Gastrocnemius medialis (tissue), 4 donors: ENCODE measurements around the gene KRT4. TPM values are rescaled to one million over a fixed set of nuclear protein-coding genes. Genes with fewer than 3 reads are reported as not detected.

Source experiments
- ATAC-seq, 2 donors: fragments of 150-250 bp; one replicate each; pipeline ENCODE4 v1.9.1; 2016
- DNase-seq, 2 donors: peaks; one replicate each; pipeline ENCODE4 v3.0.0-alpha.2; 2019
- H3K27ac ChIP-seq, 4 donors: fragments of 200-600 bp; sonication (generic); 1 replicate in 1 of 4; 2 replicates in 3 of 4; pipeline ENCODE4 v1.5.1; 2016 to 2018; ENCODE audit warnings: mild to moderate bottlenecking in 2 of 4, moderate library complexity in 1 of 4
- H3K27me3 ChIP-seq, 3 donors: fragments of 200-600 bp; sonication (generic) in 2 of 3; 1 replicate in 1 of 3; 2 replicates in 2 of 3; pipeline versions ENCODE4 v1.5.1 to v1.6.0; 2016 to 2019; ENCODE audit warnings: mild to moderate bottlenecking in 1 of 3, moderate library complexity in 1 of 3
- H3K36me3 ChIP-seq, 2 donors: fragments of 200-600 bp; sonication (generic) in 1 of 2; one replicate each; pipeline ENCODE4 v1.5.1; 2017 to 2018
- H3K4me1 ChIP-seq, 2 donors: fragments of 200-600 bp; sonication (generic) in 1 of 2; one replicate each; pipeline ENCODE4 v1.5.1; 2016 to 2017; ENCODE audit warnings: mild to moderate bottlenecking in 2 of 2
- H3K4me3 ChIP-seq, 4 donors: fragments of 200-600 bp; sonication (generic) in 3 of 4; 1 replicate in 1 of 4; 2 replicates in 3 of 4; pipeline ENCODE4 v1.5.1; 2016 to 2019; ENCODE audit warnings: mild to moderate bottlenecking in 2 of 4
- H3K9me3 ChIP-seq, 3 donors: fragments of 200-600 bp; sonication (generic) in 2 of 3; 1 replicate in 1 of 3; 2 replicates in 2 of 3; pipeline ENCODE4 v1.5.1; 2016 to 2019
- CTCF ChIP-seq, 5 experiments: fragments of 450-650 bp in 3 of 5; fragments of 200-600 bp in 2 of 5; sonication (generic) in 2 of 5; IDR thresholded peaks in 4 of 5; conservative IDR thresholded peaks in 1 of 5; 1 replicate in 4 of 5; 2 replicates in 1 of 5; pipeline ENCODE4 v1.5.1; 2016 to 2019; ENCODE audit warnings: antibody characterized with exemption in 5 of 5, mild to moderate bottlenecking in 3 of 5, moderate library complexity in 3 of 5
- POLR2A ChIP-seq, 2 donors: fragments of 450-650 bp; IDR thresholded peaks; one replicate each; pipeline ENCODE4 v1.6.1; 2017; ENCODE audit warnings: antibody characterized with exemption in 2 of 2, mild to moderate bottlenecking in 2 of 2, moderate library complexity in 2 of 2
- in situ Hi-C, 4 donors: fragments of 200-750 bp; cut with MboI; loops; one replicate each; pipeline versions ENCODE4 v1.15.0 to v1.8.0; 2017; ENCODE audit warnings: low sequenced_read_pairs in 4 of 4
- intact Hi-C: fragments of 100-400 bp; cut with DNase I; formaldehyde crosslinking; loops from one replicate; pipeline ENCODE4 v1.15.1; 2023; ENCODE audit warnings: low total_unique reads
- total RNA-seq, 4 donors: library from RNA; depleted of rRNA; stranded (reverse); fragments of >200 nt; gene quantifications; one replicate each; pipeline versions ENCODE4 v1.1.0 to v1.2.3, GENCODE V29; 2016

Gene KRT4
- total RNA-seq, 4 donors from 2014 or later, result not detected

GRCh38 chr12:52823761-52824450, 10.0 kb upstream of the KRT4 start:
- no peaks in the 10 kb centered on the region for H3K4me1 ChIP-seq
- in situ Hi-C loops, result no loop called here
- H3K9me3 ChIP-seq, result no peaks in the 10 kb centered on the region
- no peak for DNase-seq
- no peak for ATAC-seq
- intact Hi-C loops, result no loop called here
- peaks cover 0 to 9% (median 6%) of the 10 kb centered on the region in 3 donors for H3K27me3 ChIP-seq
- H3K4me3 ChIP-seq, result no peak overlapping the region
- H3K36me3 ChIP-seq, result no peaks in the 10 kb centered on the region
- no peak overlapping the region for H3K27ac ChIP-seq
- TF ChIP-seq CTCF (IDR thresholded peaks at IDR 0.05 in 4 of 5, conservative IDR thresholded peaks at IDR 0.05 in 1 of 5) (no peak), POLR2A (IDR thresholded peaks at IDR 0.05) (no peak)

GRCh38 chr12:52822771-52823510, 9.0 kb upstream of the KRT4 start:
- TF ChIP-seq CTCF (IDR thresholded peaks at IDR 0.05 in 4 of 5, conservative IDR thresholded peaks at IDR 0.05 in 1 of 5), result no peak
- TF ChIP-seq POLR2A (IDR thresholded peaks at IDR 0.05), result no peak
- ATAC-seq (no peak), DNase-seq (no peak)
- no peaks in the 10 kb centered on the region for H3K4me1 ChIP-seq
- no peak overlapping the region for H3K4me3 ChIP-seq
- intact Hi-C loops (no loop called here), in situ Hi-C loops (no loop called here)
- H3K36me3 ChIP-seq, result no peaks in the 10 kb centered on the region
- H3K27me3 ChIP-seq, result peaks cover 0 to 13% (median 6%) of the 10 kb centered on the region in 3 donors
- no peak overlapping the region for H3K27ac ChIP-seq
- H3K9me3 ChIP-seq, result no peaks in the 10 kb centered on the region

GRCh38 chr12:52821826-52822660, 8.1 kb upstream of the KRT4 start:
- no peaks in the 10 kb centered on the region for H3K9me3 ChIP-seq
- DNase-seq, result no peak
- H3K27me3 ChIP-seq, result peaks cover 0 to 21% (median 6%) of the 10 kb centered on the region in 3 donors
- no peak overlapping the region for H3K27ac ChIP-seq
- H3K36me3 ChIP-seq, result no peaks in the 10 kb centered on the region
- no peak overlapping the region for H3K4me3 ChIP-seq
- no peaks in the 10 kb centered on the region for H3K4me1 ChIP-seq
- intact Hi-C loops (no loop called here), in situ Hi-C loops (no loop called here)
- ATAC-seq, result no peak
- TF ChIP-seq POLR2A (IDR thresholded peaks at IDR 0.05) (no peak), CTCF (IDR thresholded peaks at IDR 0.05 in 4 of 5, conservative IDR thresholded peaks at IDR 0.05 in 1 of 5) (no peak)

GRCh38 chr12:52821071-52821730, 7.3 kb upstream of the KRT4 start:
- Histone ChIP-seq H3K4me1 (no peaks in the 10 kb centered on the region), H3K27me3 (peaks cover 0 to 21% (median 6%) of the 10 kb centered on the region in 3 donors), H3K9me3 (no peaks in the 10 kb centered on the region), H3K27ac (no peak overlapping the region), H3K36me3 (no peaks in the 10 kb centered on the region), H3K4me3 (no peak overlapping the region)
- DNase-seq (no peak), ATAC-seq (no peak)
- in situ Hi-C loops, result no loop called here
- no peak for TF ChIP-seq POLR2A (IDR thresholded peaks at IDR 0.05)
- TF ChIP-seq CTCF (IDR thresholded peaks at IDR 0.05 in 4 of 5, conservative IDR thresholded peaks at IDR 0.05 in 1 of 5), result no peak
- intact Hi-C loops, result no loop called here
